Peyer's patch (tissue), 4 donors: ENCODE data around the gene NPHS1.

ENCODE experiments used
- POLR2A ChIP-seq, 2 donors: fragments of 450-650 bp; IDR thresholded peaks; one replicate each; pipeline ENCODE4 v1.5.1; 2017; ENCODE audit warnings: antibody characterized with exemption in 2 of 2, mild to moderate bottlenecking in 2 of 2, moderate library complexity in 2 of 2
- TF ChIP-seq, protein P1 (sequence below), 6 experiments: fragments of 450-650 bp in 4 of 6; fragments of 200-600 bp in 2 of 6; sonication (generic) in 1 of 6; IDR thresholded peaks; one replicate each; pipeline ENCODE4 v1.5.1; 2017 to 2019; ENCODE audit warnings: antibody characterized with exemption in 6 of 6, mild to moderate bottlenecking in 3 of 6, moderate library complexity in 1 of 6

DNA sequence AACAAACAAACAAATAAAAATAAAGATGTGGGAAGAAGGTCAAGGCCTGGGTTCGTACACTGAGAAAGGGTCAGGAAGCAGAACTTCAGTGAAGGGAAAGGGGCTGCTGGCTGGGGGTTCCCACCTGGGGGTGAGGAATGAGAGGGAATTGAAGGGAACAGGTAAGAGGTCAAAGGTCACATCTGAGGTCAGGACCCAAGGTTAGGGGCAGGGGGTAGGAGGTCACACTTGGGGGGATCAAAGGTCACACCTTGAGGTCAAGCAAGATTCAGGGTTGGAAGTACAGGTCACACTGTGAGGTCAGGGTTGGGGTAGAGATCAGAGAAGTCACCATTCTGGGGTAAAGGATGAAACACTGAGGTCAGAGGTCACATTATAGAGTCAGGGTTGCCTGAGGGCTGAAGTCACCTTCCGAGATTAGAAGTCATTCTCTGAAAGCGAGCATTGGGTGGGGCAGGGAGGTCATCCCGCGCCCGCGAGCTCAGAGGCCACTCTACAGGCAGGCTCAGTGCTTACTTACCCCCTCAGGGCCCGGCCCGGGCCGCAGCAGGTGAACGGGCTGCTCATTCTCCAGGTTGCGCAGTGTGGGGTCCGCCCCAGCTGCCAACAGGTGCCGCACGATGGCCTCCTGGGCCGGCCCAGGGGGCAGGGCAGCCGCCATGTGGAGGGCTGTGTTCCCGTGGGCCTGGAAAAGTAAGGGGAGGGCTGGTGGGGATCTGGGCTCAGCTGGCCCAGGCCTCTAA, 37.2 kb upstream of the NPHS1 start:
- TF ChIP-seq, protein P1, sequence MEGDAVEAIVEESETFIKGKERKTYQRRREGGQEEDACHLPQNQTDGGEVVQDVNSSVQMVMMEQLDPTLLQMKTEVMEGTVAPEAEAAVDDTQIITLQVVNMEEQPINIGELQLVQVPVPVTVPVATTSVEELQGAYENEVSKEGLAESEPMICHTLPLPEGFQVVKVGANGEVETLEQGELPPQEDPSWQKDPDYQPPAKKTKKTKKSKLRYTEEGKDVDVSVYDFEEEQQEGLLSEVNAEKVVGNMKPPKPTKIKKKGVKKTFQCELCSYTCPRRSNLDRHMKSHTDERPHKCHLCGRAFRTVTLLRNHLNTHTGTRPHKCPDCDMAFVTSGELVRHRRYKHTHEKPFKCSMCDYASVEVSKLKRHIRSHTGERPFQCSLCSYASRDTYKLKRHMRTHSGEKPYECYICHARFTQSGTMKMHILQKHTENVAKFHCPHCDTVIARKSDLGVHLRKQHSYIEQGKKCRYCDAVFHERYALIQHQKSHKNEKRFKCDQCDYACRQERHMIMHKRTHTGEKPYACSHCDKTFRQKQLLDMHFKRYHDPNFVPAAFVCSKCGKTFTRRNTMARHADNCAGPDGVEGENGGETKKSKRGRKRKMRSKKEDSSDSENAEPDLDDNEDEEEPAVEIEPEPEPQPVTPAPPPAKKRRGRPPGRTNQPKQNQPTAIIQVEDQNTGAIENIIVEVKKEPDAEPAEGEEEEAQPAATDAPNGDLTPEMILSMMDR (IDR thresholded peaks at IDR 0.05), result no peak
- TF ChIP-seq POLR2A (IDR thresholded peaks at IDR 0.05), result no peak
